ENCODE results near the gene ACER1.

Gene ACER1

GRCh38 chr19:6268382-6268771 is 65.0 kb downstream of the ACER1 start:
- Histone ChIP-seq H3K27ac (no peak overlapping the region), H3K27me3 (no peaks in the 10 kb centered on the region), H3K4me1 (peaks cover 0 to 40% (median 31%) of the 10 kb centered on the region in 4 donors), H3K36me3 (peaks cover 18 to 52% (median 35%) of the 10 kb centered on the region in 3 donors), H3K9me3 (no peaks in the 10 kb centered on the region), H3K4me3 (no peak overlapping the region)
- no peak for TF ChIP-seq CTCF (IDR thresholded peaks at IDR 0.05)
- no peak for DNase-seq
- intact Hi-C loops (cut with DNase I; ENCODE audit: low total_unique reads), result no loop called here

- intact Hi-C loops (cut with DNase I; ENCODE audit: low total_unique reads), result no loop called here
- H3K27me3 ChIP-seq, result no peaks in the 10 kb centered on the region
- peaks cover 20 to 57% (median 41%) of the 10 kb centered on the region in 3 donors for H3K36me3 ChIP-seq
- peaks cover 0 to 34% (median 25%) of the 10 kb centered on the region in 4 donors for H3K4me1 ChIP-seq
- H3K27ac ChIP-seq, result no peak overlapping the region
- DNase-seq, result no peak
- no peaks in the 10 kb centered on the region for H3K9me3 ChIP-seq
- H3K4me3 ChIP-seq, result no peak overlapping the region
- TF ChIP-seq CTCF (IDR thresholded peaks at IDR 0.05), result no peak
These were observed 65.6 kb downstream of the ACER1 start for GRCh38 chr19:6267552-6268381.

- Histone ChIP-seq H3K27ac (no peak overlapping the region), H3K36me3 (peaks cover 25 to 78% (median 54%) of the 10 kb centered on the region in 3 donors), H3K27me3 (no peaks in the 10 kb centered on the region), H3K9me3 (no peaks in the 10 kb centered on the region), H3K4me1 (peaks cover 0 to 10% (median 4%) of the 10 kb centered on the region in 4 donors), H3K4me3 (no peak overlapping the region)
- intact Hi-C loops (cut with DNase I; ENCODE audit: low total_unique reads), result no loop called here
- TF ChIP-seq CTCF (IDR thresholded peaks at IDR 0.05), result no peak
- DNase-seq, result no peak
These were observed 68.6 kb downstream of the ACER1 start for GRCh38 chr19:6264803-6265202.

- H3K27ac ChIP-seq, result no peak overlapping the region
- no peak for TF ChIP-seq CTCF (IDR thresholded peaks at IDR 0.05)
- H3K4me3 ChIP-seq, result no peak overlapping the region
- H3K27me3 ChIP-seq, result no peaks in the 10 kb centered on the region
- no peaks in the 10 kb centered on the region for H3K9me3 ChIP-seq
- peaks cover 0 to 19% (median 9%) of the 10 kb centered on the region in 4 donors for H3K4me1 ChIP-seq
- DNase-seq, result no peak
- intact Hi-C loops (cut with DNase I; ENCODE audit: low total_unique reads), result no loop called here
- H3K36me3 ChIP-seq, result peaks cover 17 to 75% (median 49%) of the 10 kb centered on the region in 3 donors
These were observed 69.5 kb downstream of the ACER1 start for GRCh38 chr19:6263735-6264444.

- Histone ChIP-seq H3K36me3 (peaks cover 16 to 75% (median 50%) of the 10 kb centered on the region in 3 donors), H3K9me3 (no peaks in the 10 kb centered on the region), H3K27ac (no peak overlapping the region), H3K4me3 (no peak overlapping the region), H3K27me3 (no peaks in the 10 kb centered on the region), H3K4me1 (peaks cover 0 to 22% (median 10%) of the 10 kb centered on the region in 4 donors)
- no peak for TF ChIP-seq CTCF (IDR thresholded peaks at IDR 0.05)
- DNase-seq, result no peak
- intact Hi-C loops (cut with DNase I; ENCODE audit: low total_unique reads), result no loop called here
These were observed 70.1 kb downstream of the ACER1 start for GRCh38 chr19:6263306-6263705.

Data from tibial artery (tissue), 4 donors.